ENCODE results near the gene ERICH6. TPM values are rescaled to one million over a fixed set of nuclear protein-coding genes. Genes with fewer than 3 reads are reported as not detected.

Gene ERICH6
- total RNA-seq, 1 donor from 2014 or later: not detected

GRCh38 chr3:150710097-150710496, 6.4 kb upstream of the ERICH6 start:
- TF ChIP-seq CTCF (IDR thresholded peaks at IDR 0.05): no peak
- intact Hi-C loops (cut with DNase I): no loop called here
- DNase-seq (ENCODE audit: low spot score in 2 of 2): no peak
- Histone ChIP-seq H3K27ac (no peak overlapping the region), H3K4me3 (no peak overlapping the region), H3K9me3 (no peaks in the 10 kb centered on the region), H3K36me3 (no peaks in the 10 kb centered on the region), H3K4me1 (no peaks in the 10 kb centered on the region), H3K27me3 (no peaks in the 10 kb centered on the region)

- H3K36me3 ChIP-seq: no peaks in the 10 kb centered on the region
- DNase-seq (ENCODE audit: low spot score in 2 of 2): peak in 1 of 2 donors; percentile 70
- H3K4me3 ChIP-seq: peak overlapping the region; percentile 70 to 84
- intact Hi-C loops (cut with DNase I): loop anchor here (1.0 to 5.0 kb wide), 3 partner anchors 60 to 156 kb away; partner anchors contain the start of genes EIF2A, SELENOT, SERP1 and SIAH2
- H3K27ac ChIP-seq: peak overlapping the region; percentile 83 to 86
- H3K27me3 ChIP-seq: no peaks in the 10 kb centered on the region
- no peaks in the 10 kb centered on the region for H3K9me3 ChIP-seq
- no peak for TF ChIP-seq CTCF (IDR thresholded peaks at IDR 0.05)
- H3K4me1 ChIP-seq: peaks cover 0 to 5% of the 10 kb centered on the region in 2 donors
Observed at GRCh38 chr3:150703299-150703755, 393 bp downstream of the ERICH6 start.

- H3K4me3 ChIP-seq: no peak overlapping the region
- no peak for TF ChIP-seq CTCF (IDR thresholded peaks at IDR 0.05)
- no peaks in the 10 kb centered on the region for H3K36me3 ChIP-seq
- H3K9me3 ChIP-seq: no peaks in the 10 kb centered on the region
- intact Hi-C loops (cut with DNase I): no loop called here
- DNase-seq (ENCODE audit: low spot score in 2 of 2): no peak
- H3K27ac ChIP-seq: no peak overlapping the region
- peaks cover 0 to 1% of the 10 kb centered on the region in 2 donors for H3K4me1 ChIP-seq
- no peaks in the 10 kb centered on the region for H3K27me3 ChIP-seq
Observed at GRCh38 chr3:150699068-150699639, 4.6 kb downstream of the ERICH6 start.

GRCh38 chr3:150697646-150698045, 6.1 kb downstream of the ERICH6 start:
- DNase-seq (ENCODE audit: low spot score in 2 of 2): no peak
- Histone ChIP-seq H3K27me3 (no peaks in the 10 kb centered on the region), H3K4me1 (no peaks in the 10 kb centered on the region), H3K9me3 (no peaks in the 10 kb centered on the region), H3K27ac (no peak overlapping the region), H3K36me3 (no peaks in the 10 kb centered on the region), H3K4me3 (no peak overlapping the region)
- intact Hi-C loops (cut with DNase I): no loop called here
- no peak for TF ChIP-seq CTCF (IDR thresholded peaks at IDR 0.05)

GRCh38 chr3:150691414-150692040, 12.2 kb downstream of the ERICH6 start:
- intact Hi-C loops (cut with DNase I): no loop called here
- H3K27me3 ChIP-seq: no peaks in the 10 kb centered on the region
- no peak for TF ChIP-seq CTCF (IDR thresholded peaks at IDR 0.05)

More at GRCh38 chr3:150691414-150692040, 12.2 kb downstream of the ERICH6 start:
- no peak for DNase-seq (ENCODE audit: low spot score in 2 of 2)
- Histone ChIP-seq H3K4me3 (no peak overlapping the region), H3K36me3 (no peaks in the 10 kb centered on the region), H3K4me1 (no peaks in the 10 kb centered on the region), H3K9me3 (no peaks in the 10 kb centered on the region), H3K27ac (no peak overlapping the region)
